PFSK-1 (cell line): Measurements from ENCODE around the gene TRIM31.

Experiments used
- FOXP2 ChIP-seq: optimal IDR thresholded peaks from 2 replicates; pipeline ENCODE3; 2011; ENCODE audit warnings: borderline replicate concordance, control low read depth, inconsistent platforms; ENCODE audit not compliant: insufficient read depth; ENCODE audit errors: extremely low read length, extremely low read depth
- POLR2AphosphoS5 ChIP-seq: IDR thresholded peaks from 2 replicates; pipeline ENCODE4 v1.6.1; 2012; ENCODE audit warnings: low read depth, mild to moderate bottlenecking, control low read depth, low read length, moderate library complexity
- SIN3A ChIP-seq: IDR thresholded peaks from 2 replicates; pipeline ENCODE4 v1.6.1; 2012; ENCODE audit warnings: mild to moderate bottlenecking, low read length, moderate library complexity, borderline replicate concordance; ENCODE audit not compliant: insufficient read depth
- TAF1 ChIP-seq: IDR thresholded peaks from 2 replicates; pipeline ENCODE4 v1.6.1; 2012; ENCODE audit warnings: low read length, control low read depth, borderline replicate concordance; ENCODE audit not compliant: insufficient read depth
- TF ChIP-seq, protein P1 (sequence below), 2 experiments: IDR thresholded peaks; 2 replicates each; pipeline versions ENCODE4 v1.6.1 to v1.8.0; 2011 to 2012; ENCODE audit warnings: low read depth in 2 of 2, low read length in 2 of 2, control low read depth in 1 of 2, inconsistent platforms in 1 of 2, mild to moderate bottlenecking in 1 of 2, moderate library complexity in 1 of 2; ENCODE audit not compliant: insufficient read depth in 1 of 2

Gene TRIM31

DNA sequence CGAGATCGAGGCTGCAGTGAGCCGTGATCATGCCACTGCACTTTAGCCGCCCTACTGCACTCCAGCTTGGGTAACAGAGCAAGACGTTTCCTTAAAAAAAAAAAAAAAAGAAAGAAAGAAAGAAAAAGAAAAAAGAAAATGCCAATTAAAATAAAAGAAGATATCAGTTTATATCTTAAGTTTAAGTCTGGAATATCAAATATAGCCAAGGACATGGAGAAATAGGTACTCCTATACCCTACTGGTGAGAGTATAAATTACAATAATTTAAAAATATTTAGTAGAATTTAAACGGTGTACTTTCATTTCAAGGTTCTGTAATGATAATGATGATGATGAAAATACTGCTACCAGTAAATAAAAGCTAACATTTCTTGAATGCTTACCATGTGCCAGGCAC, 3.8 kb upstream of the TRIM31 start:
- TF ChIP-seq, protein P1, sequence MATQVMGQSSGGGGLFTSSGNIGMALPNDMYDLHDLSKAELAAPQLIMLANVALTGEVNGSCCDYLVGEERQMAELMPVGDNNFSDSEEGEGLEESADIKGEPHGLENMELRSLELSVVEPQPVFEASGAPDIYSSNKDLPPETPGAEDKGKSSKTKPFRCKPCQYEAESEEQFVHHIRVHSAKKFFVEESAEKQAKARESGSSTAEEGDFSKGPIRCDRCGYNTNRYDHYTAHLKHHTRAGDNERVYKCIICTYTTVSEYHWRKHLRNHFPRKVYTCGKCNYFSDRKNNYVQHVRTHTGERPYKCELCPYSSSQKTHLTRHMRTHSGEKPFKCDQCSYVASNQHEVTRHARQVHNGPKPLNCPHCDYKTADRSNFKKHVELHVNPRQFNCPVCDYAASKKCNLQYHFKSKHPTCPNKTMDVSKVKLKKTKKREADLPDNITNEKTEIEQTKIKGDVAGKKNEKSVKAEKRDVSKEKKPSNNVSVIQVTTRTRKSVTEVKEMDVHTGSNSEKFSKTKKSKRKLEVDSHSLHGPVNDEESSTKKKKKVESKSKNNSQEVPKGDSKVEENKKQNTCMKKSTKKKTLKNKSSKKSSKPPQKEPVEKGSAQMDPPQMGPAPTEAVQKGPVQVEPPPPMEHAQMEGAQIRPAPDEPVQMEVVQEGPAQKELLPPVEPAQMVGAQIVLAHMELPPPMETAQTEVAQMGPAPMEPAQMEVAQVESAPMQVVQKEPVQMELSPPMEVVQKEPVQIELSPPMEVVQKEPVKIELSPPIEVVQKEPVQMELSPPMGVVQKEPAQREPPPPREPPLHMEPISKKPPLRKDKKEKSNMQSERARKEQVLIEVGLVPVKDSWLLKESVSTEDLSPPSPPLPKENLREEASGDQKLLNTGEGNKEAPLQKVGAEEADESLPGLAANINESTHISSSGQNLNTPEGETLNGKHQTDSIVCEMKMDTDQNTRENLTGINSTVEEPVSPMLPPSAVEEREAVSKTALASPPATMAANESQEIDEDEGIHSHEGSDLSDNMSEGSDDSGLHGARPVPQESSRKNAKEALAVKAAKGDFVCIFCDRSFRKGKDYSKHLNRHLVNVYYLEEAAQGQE (IDR thresholded peaks at IDR 0.05; ENCODE audit: insufficient read depth in 1 of 2, low read depth in 2 of 2, low read length in 2 of 2): no peak
- TF ChIP-seq SIN3A (no peak), POLR2AphosphoS5 (no peak), TAF1 (no peak), FOXP2 (no peak)

DNA sequence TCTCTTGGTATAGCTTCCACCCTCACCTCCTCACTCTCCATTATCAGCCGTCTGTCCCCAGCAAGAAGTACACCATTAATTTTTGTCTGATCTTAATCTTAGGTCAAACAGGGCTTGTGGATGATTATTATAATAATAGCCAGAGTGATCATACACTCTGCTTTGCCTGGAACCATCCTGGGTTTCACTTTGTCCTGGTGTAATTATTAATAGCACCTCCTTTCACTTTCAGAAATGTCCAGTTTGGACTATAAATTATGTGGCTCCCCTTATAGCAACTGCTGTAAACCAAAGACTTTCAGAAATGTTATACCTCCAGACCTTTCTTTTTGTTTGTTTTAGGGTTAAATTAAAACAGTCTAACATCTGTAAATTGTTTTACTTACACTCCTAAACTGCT, 951 bp upstream of the TRIM31 start:
- TF ChIP-seq POLR2AphosphoS5 (no peak), FOXP2 (no peak)
- TF ChIP-seq, protein P1 (IDR thresholded peaks at IDR 0.05; ENCODE audit: insufficient read depth in 1 of 2, low read depth in 2 of 2, low read length in 2 of 2): no peak

DNA sequence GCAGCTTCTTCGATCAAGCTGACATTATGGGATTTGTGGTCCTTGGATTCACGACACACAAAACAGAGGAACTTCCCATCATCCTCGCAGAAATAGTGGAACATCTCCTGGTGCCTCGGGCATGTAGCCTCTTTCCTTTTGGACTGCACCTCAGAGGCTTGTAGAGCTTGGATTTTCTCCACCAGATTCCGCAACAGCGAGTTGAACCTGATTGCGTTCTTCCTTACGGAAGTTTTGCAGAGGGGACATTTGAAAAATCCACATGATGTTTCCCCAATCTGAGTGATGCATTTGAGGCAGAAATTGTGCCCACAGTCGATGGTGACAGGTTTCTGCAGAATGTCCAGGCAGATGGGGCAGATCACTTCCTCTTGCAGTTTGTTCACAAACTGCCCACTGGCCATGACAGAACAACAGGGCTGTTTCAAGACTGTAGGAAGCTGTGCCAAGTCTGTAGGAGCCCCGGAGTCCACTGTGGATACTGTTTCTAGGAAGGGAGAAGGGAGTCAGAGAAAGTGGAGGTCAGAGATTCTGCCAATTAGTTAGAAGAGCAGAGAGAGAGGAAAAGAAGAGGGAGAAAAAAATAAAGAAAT, 392 bp downstream of the TRIM31 start:
- TF ChIP-seq SIN3A (no peak), TAF1 (no peak), POLR2AphosphoS5 (no peak), FOXP2 (no peak)
- TF ChIP-seq, protein P1 (IDR thresholded peaks at IDR 0.05; ENCODE audit: insufficient read depth in 1 of 2, low read depth in 2 of 2, low read length in 2 of 2): no peak

DNA sequence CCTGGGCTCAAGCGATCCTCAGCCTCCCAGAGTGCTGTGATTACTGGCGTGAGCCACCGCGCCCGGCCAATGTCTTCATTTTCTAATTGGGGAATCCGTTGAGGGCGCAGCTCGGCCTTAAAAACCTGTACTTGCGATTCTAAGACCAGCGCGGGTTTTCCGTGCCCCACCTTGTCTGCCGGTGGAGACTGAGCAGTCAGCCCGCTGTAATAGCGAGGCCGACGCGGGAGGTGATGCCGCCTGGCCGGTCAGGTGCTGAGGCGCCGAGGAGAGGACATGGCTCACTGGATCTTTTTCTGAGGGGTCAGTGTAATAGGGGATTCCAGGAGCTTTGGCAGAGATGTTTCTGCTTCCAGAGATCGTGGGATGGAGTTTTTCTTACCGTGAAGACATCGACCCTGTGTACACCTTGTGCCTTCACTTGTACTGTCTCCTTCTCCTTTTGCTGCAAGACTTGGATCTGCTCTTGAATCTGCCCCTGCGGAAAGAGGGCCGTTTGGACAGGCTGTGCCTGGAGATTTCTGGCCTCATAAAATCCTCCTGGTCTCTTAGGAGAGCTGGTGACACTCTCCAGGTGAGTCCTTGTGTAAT, 1.5 kb downstream of the TRIM31 start:
- TF ChIP-seq TAF1 (no peak), SIN3A (no peak), POLR2AphosphoS5 (no peak), FOXP2 (no peak)
- TF ChIP-seq, protein P1 (IDR thresholded peaks at IDR 0.05; ENCODE audit: insufficient read depth in 1 of 2, low read depth in 2 of 2, low read length in 2 of 2): no peak

DNA sequence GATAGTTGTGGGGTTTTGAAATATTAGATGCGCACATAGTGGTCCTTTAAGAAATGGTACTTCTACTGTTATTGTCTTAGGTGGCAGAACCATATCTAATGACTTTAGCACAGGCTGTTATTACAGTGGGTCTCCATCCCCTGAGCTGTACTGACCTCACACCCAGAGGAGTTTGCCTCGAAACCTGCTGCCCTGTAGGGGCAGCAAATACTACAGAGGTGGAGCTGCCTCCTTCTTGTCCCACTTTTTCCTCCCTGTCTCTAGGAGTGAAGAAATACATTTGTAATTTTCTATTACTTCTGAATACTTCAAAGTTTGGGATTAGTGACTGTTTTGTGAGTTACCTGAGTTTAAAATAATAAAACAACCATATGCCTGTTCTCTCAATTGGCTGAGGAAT, 8.2 kb downstream of the TRIM31 start:
- no peak for TF ChIP-seq POLR2AphosphoS5
- TF ChIP-seq FOXP2: no peak
- no peak for TF ChIP-seq TAF1
- no peak for TF ChIP-seq SIN3A
- TF ChIP-seq, protein P1 (IDR thresholded peaks at IDR 0.05; ENCODE audit: insufficient read depth in 1 of 2, low read depth in 2 of 2, low read length in 2 of 2): no peak
